Fibroblast of skin of abdomen (primary cell): ENCODE data around the gene SLC16A3.

Experiments used
- DNase-seq: peaks from one replicate; pipeline ENCODE4 v3.0.0-alpha.2; 2013

Gene SLC16A3

GRCh38 chr17:82269882-82270500 is 41.1 kb downstream of the SLC16A3 start:
- DNase-seq, result no peak

- no peak for DNase-seq
Measured at GRCh38 chr17:82270651-82271050, 41.8 kb downstream of the SLC16A3 start.

- DNase-seq, result no peak
Measured at GRCh38 chr17:82271401-82271800, 42.6 kb downstream of the SLC16A3 start.

- DNase-seq, result no peak
Measured at GRCh38 chr17:82272495-82273326, 43.9 kb downstream of the SLC16A3 start.

GRCh38 chr17:82273327-82274133 is 44.7 kb downstream of the SLC16A3 start, which contains the start of gene CSNK1D:
Gene CSNK1D, minus strand, starts transcription at chr17:82273700. Its CDS starts 319 bp downstream, at chr17:82273381.
- peak; percentile 86 for DNase-seq

- no peak for DNase-seq
Measured at GRCh38 chr17:82274134-82275020, 45.5 kb downstream of the SLC16A3 start.

- no peak for DNase-seq
Measured at GRCh38 chr17:82275326-82275725, 46.5 kb downstream of the SLC16A3 start.

GRCh38 chr17:82276938-82277337 is 48.1 kb downstream of the SLC16A3 start:
- DNase-seq, result no peak

- no peak for DNase-seq
Measured at GRCh38 chr17:82277851-82278250, 49.0 kb downstream of the SLC16A3 start.

GRCh38 chr17:82278308-82278707 is 49.5 kb downstream of the SLC16A3 start:
- no peak for DNase-seq

GRCh38 chr17:82278786-82279391 is 50.0 kb downstream of the SLC16A3 start:
- DNase-seq, result no peak

- no peak for DNase-seq
Measured at GRCh38 chr17:82280537-82280936, 51.7 kb downstream of the SLC16A3 start.

GRCh38 chr17:82281076-82281475 is 52.2 kb downstream of the SLC16A3 start:
- DNase-seq, result no peak

- no peak for DNase-seq
Measured at GRCh38 chr17:82281502-82282238, 52.8 kb downstream of the SLC16A3 start.

- DNase-seq, result no peak
Measured at GRCh38 chr17:82282239-82283207, 53.7 kb downstream of the SLC16A3 start.

GRCh38 chr17:82283208-82283749 is 54.4 kb downstream of the SLC16A3 start:
- DNase-seq, result peak; percentile 54

- DNase-seq, result no peak
Measured at GRCh38 chr17:82285141-82285540, 56.3 kb downstream of the SLC16A3 start.

- no peak for DNase-seq
Measured at GRCh38 chr17:82287013-82287867, 58.4 kb downstream of the SLC16A3 start.
